ENCODE data around the gene CYTH3. TPM values are rescaled to one million over a fixed set of nuclear protein-coding genes. Genes with fewer than 3 reads are reported as not detected.

The CYTH3 gene
- total RNA-seq, 1 experiment from 2014 or later: 29.1 TPM

DNA sequence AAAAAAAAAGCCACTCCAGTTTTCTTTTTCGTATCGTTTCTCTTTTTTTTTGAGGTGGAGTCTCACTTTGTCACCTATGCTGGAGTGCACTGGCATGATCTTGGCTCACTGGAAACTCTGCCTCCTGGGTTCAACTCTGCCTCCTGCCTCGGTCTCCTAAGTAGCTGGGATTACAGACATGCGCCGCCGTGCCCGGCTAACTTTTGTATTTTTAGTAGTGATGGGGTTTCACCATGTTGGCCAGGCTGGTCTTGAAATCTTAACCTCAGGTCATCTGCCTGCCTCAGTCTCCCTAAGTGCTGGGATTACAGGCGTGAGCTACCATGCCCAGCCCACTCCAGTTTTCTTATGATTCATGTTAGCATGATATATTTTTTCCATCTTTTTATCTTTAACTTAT, 148.6 kb downstream of the CYTH3 start:
- intact Hi-C loops (cut with micrococcal nuclease; ENCODE audit: unreplicated experiment): no loop called here
- H3K9me3 ChIP-seq: peaks cover 32% of the 10 kb centered on the region
- DNase-seq: no peak
- peaks cover 4% of the 10 kb centered on the region for H3K36me3 ChIP-seq (ENCODE audit: control insufficient read depth, insufficient read depth, low read length)
- CTCF ChIA-PET: no interaction called here
- Mint-ChIP-seq H3K27me3 (ENCODE audit: insufficient read depth, unreplicated experiment) (no peaks in the 10 kb centered on the region), H3K36me3 (ENCODE audit: insufficient read depth, unreplicated experiment) (peaks cover 80% of the 10 kb centered on the region), H3K4me3 (ENCODE audit: unreplicated experiment) (no peak overlapping the region), H3K27ac (ENCODE audit: unreplicated experiment) (no peak overlapping the region), H3K4me1 (ENCODE audit: low read depth, unreplicated experiment) (no peaks in the 10 kb centered on the region), H3K9me3 (ENCODE audit: unreplicated experiment) (peaks cover 13% of the 10 kb centered on the region)
- no peaks in the 10 kb centered on the region for H3K4me1 ChIP-seq
- no peak overlapping the region for H3K4me3 ChIP-seq (ENCODE audit: low read depth, low read length)
- POLR2A ChIA-PET: no interaction called here
- BruUV-seq (replicated peaks): no TSS peak
- H3K27me3 ChIP-seq (replicated peaks; ENCODE audit: control insufficient read depth, insufficient read depth, low read length): no peaks in the 10 kb centered on the region
- TF ChIP-seq, protein P1, sequence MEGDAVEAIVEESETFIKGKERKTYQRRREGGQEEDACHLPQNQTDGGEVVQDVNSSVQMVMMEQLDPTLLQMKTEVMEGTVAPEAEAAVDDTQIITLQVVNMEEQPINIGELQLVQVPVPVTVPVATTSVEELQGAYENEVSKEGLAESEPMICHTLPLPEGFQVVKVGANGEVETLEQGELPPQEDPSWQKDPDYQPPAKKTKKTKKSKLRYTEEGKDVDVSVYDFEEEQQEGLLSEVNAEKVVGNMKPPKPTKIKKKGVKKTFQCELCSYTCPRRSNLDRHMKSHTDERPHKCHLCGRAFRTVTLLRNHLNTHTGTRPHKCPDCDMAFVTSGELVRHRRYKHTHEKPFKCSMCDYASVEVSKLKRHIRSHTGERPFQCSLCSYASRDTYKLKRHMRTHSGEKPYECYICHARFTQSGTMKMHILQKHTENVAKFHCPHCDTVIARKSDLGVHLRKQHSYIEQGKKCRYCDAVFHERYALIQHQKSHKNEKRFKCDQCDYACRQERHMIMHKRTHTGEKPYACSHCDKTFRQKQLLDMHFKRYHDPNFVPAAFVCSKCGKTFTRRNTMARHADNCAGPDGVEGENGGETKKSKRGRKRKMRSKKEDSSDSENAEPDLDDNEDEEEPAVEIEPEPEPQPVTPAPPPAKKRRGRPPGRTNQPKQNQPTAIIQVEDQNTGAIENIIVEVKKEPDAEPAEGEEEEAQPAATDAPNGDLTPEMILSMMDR (IDR thresholded peaks at IDR 0.05; ENCODE audit: insufficient read depth in 1 of 2, low read depth in 1 of 2, low read length in 1 of 2, severe bottlenecking in 1 of 2, unreplicated experiment in 1 of 2): no peak

DNA sequence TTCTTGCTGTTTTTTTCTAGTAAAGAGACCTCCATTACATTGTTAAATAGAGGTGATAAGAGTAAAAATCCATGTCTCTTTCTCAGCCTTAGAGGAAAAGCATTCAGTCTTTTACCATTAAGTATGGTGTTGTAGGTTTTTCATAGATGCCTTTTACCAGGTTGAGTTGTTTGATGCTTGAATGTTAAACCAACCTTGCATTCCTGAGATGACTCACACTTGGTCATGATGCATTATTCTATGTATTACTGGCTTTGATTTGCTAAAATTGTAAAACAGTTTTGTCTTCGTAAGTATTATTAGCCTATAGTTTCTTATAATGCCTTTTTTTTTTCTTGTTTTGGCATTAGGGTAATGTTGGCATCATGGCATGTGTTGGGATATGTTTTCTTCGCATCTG, 151.3 kb downstream of the CYTH3 start:
- CTCF ChIA-PET: no interaction called here

DNA sequence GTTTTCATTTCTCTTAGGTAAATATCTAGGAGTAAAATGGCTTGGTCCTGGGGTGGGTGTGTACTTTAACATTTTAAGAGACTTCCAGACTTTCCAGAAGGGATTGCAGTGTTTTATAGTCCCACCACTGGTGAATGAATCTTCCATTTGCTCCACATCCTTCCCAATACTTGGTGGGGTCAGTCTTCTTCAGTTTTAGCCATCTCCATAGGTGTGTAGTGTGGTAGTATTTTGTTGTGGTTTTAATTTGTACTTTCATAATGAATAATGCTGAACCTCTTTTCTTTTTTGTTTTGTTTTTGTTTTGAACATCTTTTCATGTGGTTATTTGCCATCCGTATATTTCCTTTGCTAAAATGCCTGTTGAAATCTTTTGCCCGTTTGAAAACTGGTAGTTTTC, 154.9 kb downstream of the CYTH3 start:
- H3K9me3 Mint-ChIP-seq (ENCODE audit: unreplicated experiment): peaks cover 13% of the 10 kb centered on the region

More for the DNA sequence above, 151.3 kb downstream of the CYTH3 start:
- DNase-seq: no peak
- Histone ChIP-seq H3K27me3 (replicated peaks; ENCODE audit: control insufficient read depth, insufficient read depth, low read length) (no peaks in the 10 kb centered on the region), H3K4me3 (ENCODE audit: low read depth, low read length) (no peak overlapping the region), H3K9me3 (peaks cover 32% of the 10 kb centered on the region), H3K4me1 (no peaks in the 10 kb centered on the region), H3K36me3 (ENCODE audit: control insufficient read depth, insufficient read depth, low read length) (peaks cover 5% of the 10 kb centered on the region)
- peaks cover 6% of the 10 kb centered on the region for H3K4me1 Mint-ChIP-seq (ENCODE audit: low read depth, unreplicated experiment)
- POLR2A ChIA-PET: no interaction called here
- intact Hi-C loops (cut with micrococcal nuclease; ENCODE audit: unreplicated experiment): no loop called here
- no TSS peak for BruUV-seq (replicated peaks)
- H3K36me3 Mint-ChIP-seq (ENCODE audit: insufficient read depth, unreplicated experiment): peaks cover 76% of the 10 kb centered on the region
- peaks cover 13% of the 10 kb centered on the region for H3K9me3 Mint-ChIP-seq (ENCODE audit: unreplicated experiment)
- no peak overlapping the region for H3K27ac Mint-ChIP-seq (ENCODE audit: unreplicated experiment)
- H3K4me3 Mint-ChIP-seq (ENCODE audit: unreplicated experiment): no peak overlapping the region
- TF ChIP-seq, protein P1 (IDR thresholded peaks at IDR 0.05; ENCODE audit: insufficient read depth in 1 of 2, low read depth in 1 of 2, low read length in 1 of 2, severe bottlenecking in 1 of 2, unreplicated experiment in 1 of 2): no peak
- no peaks in the 10 kb centered on the region for H3K27me3 Mint-ChIP-seq (ENCODE audit: insufficient read depth, unreplicated experiment)

More for the DNA sequence above, 154.9 kb downstream of the CYTH3 start:
- intact Hi-C loops (cut with micrococcal nuclease; ENCODE audit: unreplicated experiment): no loop called here
- BruUV-seq (replicated peaks): no TSS peak
- Histone ChIP-seq H3K27me3 (replicated peaks; ENCODE audit: control insufficient read depth, insufficient read depth, low read length) (no peaks in the 10 kb centered on the region), H3K4me3 (ENCODE audit: low read depth, low read length) (no peak overlapping the region), H3K36me3 (ENCODE audit: control insufficient read depth, insufficient read depth, low read length) (peaks cover 5% of the 10 kb centered on the region), H3K9me3 (peaks cover 23% of the 10 kb centered on the region), H3K4me1 (no peaks in the 10 kb centered on the region)
- peaks cover 80% of the 10 kb centered on the region for H3K36me3 Mint-ChIP-seq (ENCODE audit: insufficient read depth, unreplicated experiment)
- no peak overlapping the region for H3K4me3 Mint-ChIP-seq (ENCODE audit: unreplicated experiment)
- H3K4me1 Mint-ChIP-seq (ENCODE audit: low read depth, unreplicated experiment): peaks cover 6% of the 10 kb centered on the region
- TF ChIP-seq, protein P1 (IDR thresholded peaks at IDR 0.05; ENCODE audit: insufficient read depth in 1 of 2, low read depth in 1 of 2, low read length in 1 of 2, severe bottlenecking in 1 of 2, unreplicated experiment in 1 of 2): no peak
- ChIA-PET POLR2A (no interaction called here), CTCF (no interaction called here)
- no peaks in the 10 kb centered on the region for H3K27me3 Mint-ChIP-seq (ENCODE audit: insufficient read depth, unreplicated experiment)
- H3K27ac Mint-ChIP-seq (ENCODE audit: unreplicated experiment): no peak overlapping the region
- no peak for DNase-seq
